ENCODE data around the gene ADD1.

The ADD1 gene

GRCh38 chr4:2929469-2929868 is 85.8 kb downstream of the ADD1 start:
- Histone ChIP-seq H3K9ac (ENCODE audit: low read depth, low read length) (no peak overlapping the region), H3K36me3 (ENCODE audit: insufficient read depth, low read length) (peaks cover 76% of the 10 kb centered on the region), H3K27ac (ENCODE audit: low read depth, low read length) (no peak overlapping the region), H3K9me3 (ENCODE audit: insufficient read depth, low read depth, low read length) (no peaks in the 10 kb centered on the region), H3K27me3 (ENCODE audit: insufficient read depth, low read length) (no peaks in the 10 kb centered on the region), H3K4me1 (ENCODE audit: insufficient read depth, low read length) (0 out of 2 replicates have a peak, but pooled peaks cover under 1% of the 10 kb centered on the region), H3K4me3 (ENCODE audit: low read length) (no peak overlapping the region)
- 96% methylated on average over 16 of the region's 16 CpGs for WGBS

GRCh38 chr4:2930135-2930757 is 86.6 kb downstream of the ADD1 start:
- Histone ChIP-seq H3K27ac (ENCODE audit: low read depth, low read length) (no peak overlapping the region), H3K4me3 (ENCODE audit: low read length) (no peak overlapping the region), H3K4me1 (ENCODE audit: insufficient read depth, low read length) (no peaks in the 10 kb centered on the region), H3K9me3 (ENCODE audit: insufficient read depth, low read depth, low read length) (no peaks in the 10 kb centered on the region), H3K9ac (ENCODE audit: low read depth, low read length) (no peak overlapping the region), H3K36me3 (ENCODE audit: insufficient read depth, low read length) (peaks cover 70% of the 10 kb centered on the region), H3K27me3 (ENCODE audit: insufficient read depth, low read length) (no peaks in the 10 kb centered on the region)
- 95% methylated on average over 12 of the region's 12 CpGs for WGBS

DNA sequence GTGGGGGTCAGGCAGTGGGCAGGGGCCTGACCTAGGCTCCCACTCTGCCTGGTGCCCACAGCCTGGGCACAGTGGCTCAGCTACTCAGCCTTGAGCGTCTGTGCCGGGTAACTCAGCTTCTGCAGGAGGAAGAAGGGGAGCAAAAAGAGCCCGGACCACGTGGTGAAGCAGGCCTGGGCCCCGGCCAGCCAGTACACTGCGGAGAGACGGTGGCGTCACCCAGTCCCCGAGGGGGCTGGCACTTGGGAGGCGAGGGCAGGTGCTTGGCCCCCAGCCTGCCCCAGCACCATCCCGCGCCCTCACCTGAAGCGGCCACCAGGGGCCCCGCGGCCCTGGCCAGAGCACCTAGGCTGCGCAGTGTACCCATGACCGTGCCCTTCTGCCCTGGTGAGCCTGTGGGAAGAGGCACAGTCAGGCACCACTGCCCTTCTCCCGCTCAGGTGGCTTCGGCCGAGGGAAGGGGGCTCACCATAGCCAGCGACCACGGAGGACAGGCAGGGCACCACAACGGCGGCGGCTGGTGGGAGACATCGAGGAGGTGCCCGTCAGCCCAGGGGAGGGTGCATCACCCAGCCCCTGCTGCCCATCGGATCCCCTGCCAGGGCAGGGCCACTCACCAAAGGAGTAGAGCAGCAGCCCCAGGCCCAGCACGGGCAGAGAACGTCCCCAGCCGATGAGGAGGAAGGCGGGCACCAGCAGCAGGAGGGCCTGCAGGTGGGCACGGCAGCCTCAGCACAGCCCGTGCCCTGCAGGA is 87.3 kb downstream of the ADD1 start:
- 0 out of 2 replicates have a peak, but pooled peaks cover 5% of the 10 kb centered on the region for H3K4me1 ChIP-seq (ENCODE audit: insufficient read depth, low read length)
- no peak overlapping the region for H3K27ac ChIP-seq (ENCODE audit: low read depth, low read length)
- H3K9ac ChIP-seq (ENCODE audit: low read depth, low read length) = no peak overlapping the region
- 93% methylated on average over 34 of the region's 34 CpGs for WGBS
- H3K27me3 ChIP-seq (ENCODE audit: insufficient read depth, low read length) = no peaks in the 10 kb centered on the region
- peaks cover 63% of the 10 kb centered on the region for H3K36me3 ChIP-seq (ENCODE audit: insufficient read depth, low read length)
- no peaks in the 10 kb centered on the region for H3K9me3 ChIP-seq (ENCODE audit: insufficient read depth, low read depth, low read length)
- no peak overlapping the region for H3K4me3 ChIP-seq (ENCODE audit: low read length)

- Histone ChIP-seq H3K27ac (ENCODE audit: low read depth, low read length) (no peak overlapping the region), H3K9me3 (ENCODE audit: insufficient read depth, low read depth, low read length) (no peaks in the 10 kb centered on the region), H3K4me3 (ENCODE audit: low read length) (no peak overlapping the region)
Observed at GRCh38 chr4:2931512-2932301, 88.1 kb downstream of the ADD1 start.

GRCh38 chr4:2932321-2932950 is 88.8 kb downstream of the ADD1 start:
- Histone ChIP-seq H3K36me3 (ENCODE audit: insufficient read depth, low read length) (peaks cover 60% of the 10 kb centered on the region), H3K9ac (ENCODE audit: low read depth, low read length) (no peak overlapping the region), H3K4me3 (ENCODE audit: low read length) (no peak overlapping the region), H3K9me3 (ENCODE audit: insufficient read depth, low read depth, low read length) (no peaks in the 10 kb centered on the region), H3K4me1 (ENCODE audit: insufficient read depth, low read length) (0 out of 2 replicates have a peak, but pooled peaks cover 7% of the 10 kb centered on the region), H3K27ac (ENCODE audit: low read depth, low read length) (no peak overlapping the region), H3K27me3 (ENCODE audit: insufficient read depth, low read length) (no peaks in the 10 kb centered on the region)
- 93% methylated on average over 18 of the region's 18 CpGs for WGBS

More at GRCh38 chr4:2931512-2932301, 88.1 kb downstream of the ADD1 start:
- Histone ChIP-seq H3K36me3 (ENCODE audit: insufficient read depth, low read length) (peaks cover 60% of the 10 kb centered on the region), H3K9ac (ENCODE audit: low read depth, low read length) (no peak overlapping the region), H3K4me1 (ENCODE audit: insufficient read depth, low read length) (0 out of 2 replicates have a peak, but pooled peaks cover 7% of the 10 kb centered on the region), H3K27me3 (ENCODE audit: insufficient read depth, low read length) (no peaks in the 10 kb centered on the region)
- WGBS = 91% methylated on average over 38 of the region's 38 CpGs

DNA sequence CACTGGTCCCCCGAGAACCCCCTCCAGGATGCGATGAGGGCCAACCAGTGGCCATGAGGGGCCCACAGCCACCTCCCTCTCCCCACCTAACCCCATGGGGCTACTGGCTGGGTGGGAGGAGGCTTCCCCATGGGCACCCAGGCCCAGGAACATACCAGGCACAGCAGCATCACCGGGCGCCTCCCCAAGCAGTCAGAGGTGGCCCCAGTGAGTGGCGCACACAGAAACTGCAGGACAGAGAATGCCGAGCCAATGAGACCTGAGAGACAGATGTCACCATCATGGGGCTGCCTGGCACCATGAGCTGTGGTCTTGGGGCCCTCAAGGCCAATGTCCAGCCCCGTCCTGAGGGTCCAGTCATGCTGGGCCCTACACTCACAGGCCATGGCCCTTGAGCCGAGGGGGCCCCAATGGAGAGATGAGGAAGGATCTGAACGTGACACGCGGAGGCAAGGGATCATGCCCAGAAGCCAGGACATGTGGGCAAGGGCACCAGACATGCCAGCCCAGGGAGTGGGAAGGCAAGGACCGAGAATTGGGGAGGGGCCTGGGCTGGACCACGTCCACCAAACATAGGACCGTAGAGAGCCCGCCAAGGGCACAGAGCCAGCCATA is 89.4 kb downstream of the ADD1 start:
- Histone ChIP-seq H3K27me3 (ENCODE audit: insufficient read depth, low read length) (no peaks in the 10 kb centered on the region), H3K9me3 (ENCODE audit: insufficient read depth, low read depth, low read length) (no peaks in the 10 kb centered on the region), H3K36me3 (ENCODE audit: insufficient read depth, low read length) (peaks cover 60% of the 10 kb centered on the region), H3K9ac (ENCODE audit: low read depth, low read length) (0 out of 2 replicates have a peak overlapping the region, but pooled peaks have one; percentile 17), H3K27ac (ENCODE audit: low read depth, low read length) (no peak overlapping the region), H3K4me1 (ENCODE audit: insufficient read depth, low read length) (0 out of 2 replicates have a peak, but pooled peaks cover 7% of the 10 kb centered on the region), H3K4me3 (ENCODE audit: low read length) (peak overlapping the region; percentile 59)
- WGBS = 93% methylated on average over 15 of the region's 15 CpGs

DNA sequence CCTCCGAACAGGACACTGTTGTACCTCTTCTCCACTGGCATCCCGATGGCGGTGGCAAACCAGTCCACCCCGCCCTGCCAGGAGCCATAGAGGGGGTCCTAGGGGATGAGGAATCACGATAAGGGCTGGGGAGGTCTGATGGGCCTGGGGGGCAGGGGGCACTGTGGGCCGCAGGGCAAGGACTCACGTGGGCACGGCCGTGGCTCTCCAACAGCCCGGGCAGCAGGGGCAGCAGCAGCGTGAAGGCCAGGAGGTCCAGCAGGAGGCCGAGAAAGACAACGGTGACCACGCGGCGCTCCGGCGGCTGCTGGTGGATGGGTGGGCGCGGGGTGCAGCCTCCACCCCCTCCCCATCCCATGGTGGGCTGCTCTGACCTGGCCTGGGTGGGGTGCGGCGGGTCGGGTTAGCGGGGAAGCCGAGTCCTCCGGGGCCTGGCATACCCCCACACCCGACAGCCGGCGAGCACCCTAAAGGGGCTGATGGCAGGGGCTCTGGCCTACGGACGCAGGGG is 90.0 kb downstream of the ADD1 start:
- Histone ChIP-seq H3K9me3 (ENCODE audit: insufficient read depth, low read depth, low read length) (no peaks in the 10 kb centered on the region), H3K27ac (ENCODE audit: low read depth, low read length) (no peak overlapping the region), H3K4me1 (ENCODE audit: insufficient read depth, low read length) (0 out of 2 replicates have a peak, but pooled peaks cover 7% of the 10 kb centered on the region), H3K9ac (ENCODE audit: low read depth, low read length) (peak overlapping the region; percentile 73), H3K4me3 (ENCODE audit: low read length) (peak overlapping the region; percentile 59), H3K36me3 (ENCODE audit: insufficient read depth, low read length) (peaks cover 60% of the 10 kb centered on the region), H3K27me3 (ENCODE audit: insufficient read depth, low read length) (no peaks in the 10 kb centered on the region)
- WGBS = 41% methylated on average over 25 of the region's 31 CpGs

DNA sequence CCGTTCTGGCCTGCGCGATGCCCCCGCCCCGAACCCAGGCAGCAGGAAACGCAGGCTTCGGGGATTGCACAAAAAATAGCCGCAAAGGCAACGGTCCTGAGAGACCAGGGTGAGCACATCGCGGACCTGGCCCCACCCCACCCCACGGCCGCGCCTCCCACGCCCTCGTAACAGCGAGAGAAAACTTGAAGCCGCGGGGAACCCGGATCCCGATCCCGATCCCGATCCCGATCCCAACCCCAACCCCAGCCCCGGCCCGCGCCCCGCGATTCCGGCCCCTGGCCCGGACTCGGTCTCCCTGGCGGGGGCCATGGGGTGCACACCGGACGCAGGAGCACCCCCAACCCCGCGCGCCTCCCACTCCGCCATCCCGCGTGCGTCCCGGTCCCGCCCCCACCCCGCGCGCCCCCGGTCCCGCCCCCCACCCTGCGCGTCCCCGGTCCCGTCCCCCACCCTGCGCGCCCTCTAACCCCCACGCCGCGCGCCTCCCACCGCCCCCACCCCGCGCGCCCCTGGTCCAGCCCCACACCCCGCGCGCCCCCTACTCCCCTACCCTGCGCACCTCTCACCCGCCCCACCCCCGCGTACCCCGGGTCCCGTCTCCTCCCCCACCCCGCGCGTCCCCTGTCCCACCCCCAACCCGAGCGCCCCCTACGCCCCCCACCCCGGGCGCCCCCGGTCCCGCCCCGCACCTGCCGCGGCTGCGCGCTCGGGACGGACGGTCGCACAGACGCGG is 90.6 kb downstream of the ADD1 start:
- Histone ChIP-seq H3K9me3 (ENCODE audit: insufficient read depth, low read depth, low read length) (no peaks in the 10 kb centered on the region), H3K36me3 (ENCODE audit: insufficient read depth, low read length) (peaks cover 60% of the 10 kb centered on the region), H3K9ac (ENCODE audit: low read depth, low read length) (peak overlapping the region; percentile 73), H3K27ac (ENCODE audit: low read depth, low read length) (no peak overlapping the region), H3K4me3 (ENCODE audit: low read length) (peak overlapping the region; percentile 74), H3K27me3 (ENCODE audit: insufficient read depth, low read length) (no peaks in the 10 kb centered on the region), H3K4me1 (ENCODE audit: insufficient read depth, low read length) (0 out of 2 replicates have a peak, but pooled peaks cover 7% of the 10 kb centered on the region)
- WGBS = 1% methylated on average over 52 of the region's 93 CpGs

DNA sequence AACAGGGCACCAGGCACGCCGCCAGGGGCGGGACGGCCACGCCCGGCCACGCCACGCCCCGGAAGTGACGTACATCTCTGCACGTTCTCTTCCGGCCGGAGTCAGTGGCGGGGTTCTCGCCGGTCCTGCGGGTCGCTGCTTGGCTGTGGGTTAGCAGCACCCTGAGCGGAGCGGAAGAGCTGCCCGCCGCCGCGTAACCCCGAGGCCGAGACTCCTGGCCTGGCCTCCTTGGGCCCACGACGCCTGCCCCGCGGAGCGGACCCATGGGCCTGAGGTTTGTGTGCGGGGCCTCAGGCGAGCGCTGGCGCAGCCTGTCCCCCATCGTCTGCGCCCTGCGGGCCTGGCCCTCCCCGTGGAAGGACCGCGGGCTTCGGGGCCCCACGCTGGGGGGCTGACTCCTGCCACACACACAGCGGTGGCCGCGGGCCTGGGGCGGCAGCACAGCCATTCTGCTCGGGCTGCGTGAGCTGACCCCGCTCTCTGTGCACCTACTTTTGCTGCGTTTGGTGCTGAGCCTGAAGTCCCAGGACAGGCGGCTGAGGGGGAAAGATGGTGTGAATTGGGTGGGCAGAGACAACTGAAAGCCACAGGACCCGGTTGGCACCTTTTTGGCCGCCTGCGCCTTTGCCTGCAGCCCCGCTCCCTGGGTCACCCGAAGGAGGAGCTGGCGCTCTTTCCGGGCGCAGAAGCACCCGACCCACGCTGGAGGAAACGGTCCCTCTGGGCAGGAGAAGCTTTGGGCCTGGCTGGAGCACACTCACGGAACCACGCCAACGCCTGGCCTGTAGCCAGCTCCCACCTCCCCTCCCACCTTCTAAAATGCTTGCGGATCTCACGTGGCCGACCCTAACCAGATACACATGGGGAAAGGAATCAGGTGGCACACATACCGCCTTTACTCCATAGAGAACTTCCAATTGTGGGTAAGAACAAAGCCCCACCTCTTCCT is 91.4 kb downstream of the ADD1 start:
- Histone ChIP-seq H3K36me3 (ENCODE audit: insufficient read depth, low read length) (peaks cover 60% of the 10 kb centered on the region), H3K9me3 (ENCODE audit: insufficient read depth, low read depth, low read length) (no peaks in the 10 kb centered on the region)

More for the DNA sequence above, 91.4 kb downstream of the ADD1 start:
- peak overlapping the region; percentile 69 for H3K27ac ChIP-seq (ENCODE audit: low read depth, low read length)
- H3K27me3 ChIP-seq (ENCODE audit: insufficient read depth, low read length) = no peaks in the 10 kb centered on the region
- peak overlapping the region; percentile 74 for H3K4me3 ChIP-seq (ENCODE audit: low read length)
- H3K9ac ChIP-seq (ENCODE audit: low read depth, low read length) = peak overlapping the region; percentile 78
- H3K4me1 ChIP-seq (ENCODE audit: insufficient read depth, low read length) = 0 out of 2 replicates have a peak, but pooled peaks cover 7% of the 10 kb centered on the region
- 1% methylated on average over 70 of the region's 70 CpGs for WGBS

All from HUES64 (cell line).